ENCODE results near the gene ARHGAP29. TPM values are rescaled to one million over a fixed set of nuclear protein-coding genes. Genes with fewer than 3 reads are reported as not detected.
A peak's percentile ranks its signal among the peaks of the same experiment; 100 is the strongest.

Gene ARHGAP29
- polyA plus RNA-seq, 3 donors: 0.69 to 0.98 (median 0.81) TPM

- 93% methylated on average over 2 of the region's 5 CpGs for WGBS (ENCODE audit: insufficient coverage)
- no peak for TF ChIP-seq CTCF (IDR thresholded peaks at IDR 0.05)
- Histone ChIP-seq H3K9ac (ENCODE audit: insufficient read depth, low read length, poor library complexity, severe bottlenecking) (no peak overlapping the region), H3K27ac (ENCODE audit: low read depth in 1 of 2, low read length in 2 of 2) (no peak overlapping the region), H3K36me3 (replicated peaks in 1 of 2; ENCODE audit: control insufficient read depth in 1 of 2, insufficient read depth in 2 of 2, low read length in 2 of 2) (no peaks in the 10 kb centered on the region), H3K27me3 (ENCODE audit: control insufficient read depth in 2 of 2, insufficient read depth in 2 of 2, low read length in 2 of 2) (peaks cover 73 to 86% of the 10 kb centered on the region in 2 donors), H2AFZ (ENCODE audit: insufficient read depth, low read depth, low read length, poor library complexity, severe bottlenecking) (no peak overlapping the region), H3K9me3 (replicated peaks in 1 of 2; ENCODE audit: control insufficient read depth in 1 of 2, insufficient read depth in 1 of 2, low read length in 2 of 2) (peaks cover 3 to 43% of the 10 kb centered on the region in 2 donors), H4K20me1 (ENCODE audit: insufficient read depth, low read length) (no peaks in the 10 kb centered on the region), H3K4me2 (replicated peaks; ENCODE audit: extremely low read depth, low read length, poor library complexity, severe bottlenecking) (no peak overlapping the region), H3K79me2 (ENCODE audit: insufficient read depth, low read length) (no peaks in the 10 kb centered on the region), H3K4me1 (ENCODE audit: control insufficient read depth in 1 of 2, insufficient read depth in 2 of 2, low read length in 2 of 2) (peaks cover 4 to 15% of the 10 kb centered on the region in 2 donors), H3K4me3 (replicated peaks in 1 of 3; ENCODE audit: low read depth in 2 of 3, low read length in 3 of 3) (no peak overlapping the region)
- peaks cover 71 to 88% (median 76%) of the 10 kb centered on the region in 3 donors for H3K27me3 Mint-ChIP-seq (ENCODE audit: low read depth in 3 of 3)
- no peak for DNase-seq
- peaks cover 4 to 13% of the 10 kb centered on the region in 2 donors for H3K36me3 Mint-ChIP-seq
- H3K27ac Mint-ChIP-seq: no peak overlapping the region
- peaks cover 11% of the 10 kb centered on the region for H3K4me1 Mint-ChIP-seq
- intact Hi-C loops (cut with micrococcal nuclease): no loop called here
- H3K9me3 Mint-ChIP-seq: peaks cover 9 to 29% (median 25%) of the 10 kb centered on the region in 7 donors
- H3K4me3 Mint-ChIP-seq: peak overlapping the region in 1 of 2 donors; percentile 69
Observed at GRCh38 chr1:94245747-94246438, 8.5 kb upstream of the ARHGAP29 start.

- peaks cover 4 to 15% of the 10 kb centered on the region in 2 donors for H3K4me1 ChIP-seq (ENCODE audit: control insufficient read depth in 1 of 2, insufficient read depth in 2 of 2, low read length in 2 of 2)
- H3K27ac ChIP-seq (ENCODE audit: low read depth in 1 of 2, low read length in 2 of 2): no peak overlapping the region
- peaks cover 3 to 43% of the 10 kb centered on the region in 2 donors for H3K9me3 ChIP-seq (replicated peaks in 1 of 2; ENCODE audit: control insufficient read depth in 1 of 2, insufficient read depth in 1 of 2, low read length in 2 of 2)
- no peaks in the 10 kb centered on the region for H3K79me2 ChIP-seq (ENCODE audit: insufficient read depth, low read length)
- H3K4me3 Mint-ChIP-seq: peak overlapping the region in 1 of 2 donors; percentile 59
- H3K36me3 Mint-ChIP-seq: peaks cover 4 to 13% of the 10 kb centered on the region in 2 donors
- H3K27me3 ChIP-seq (ENCODE audit: control insufficient read depth in 2 of 2, insufficient read depth in 2 of 2, low read length in 2 of 2): peaks cover 79 to 89% of the 10 kb centered on the region in 2 donors
- intact Hi-C loops (cut with micrococcal nuclease): no loop called here
- no peaks in the 10 kb centered on the region for H3K36me3 ChIP-seq (replicated peaks in 1 of 2; ENCODE audit: control insufficient read depth in 1 of 2, insufficient read depth in 2 of 2, low read length in 2 of 2)
- H2AFZ ChIP-seq (ENCODE audit: insufficient read depth, low read depth, low read length, poor library complexity, severe bottlenecking): no peak overlapping the region
- H3K4me2 ChIP-seq (replicated peaks; ENCODE audit: extremely low read depth, low read length, poor library complexity, severe bottlenecking): no peak overlapping the region
- peaks cover 73 to 92% (median 80%) of the 10 kb centered on the region in 3 donors for H3K27me3 Mint-ChIP-seq (ENCODE audit: low read depth in 3 of 3)
- no peaks in the 10 kb centered on the region for H4K20me1 ChIP-seq (ENCODE audit: insufficient read depth, low read length)
- no peak for TF ChIP-seq CTCF (IDR thresholded peaks at IDR 0.05)
- H3K4me1 Mint-ChIP-seq: peaks cover 11% of the 10 kb centered on the region
- H3K9me3 Mint-ChIP-seq: peaks cover 9 to 29% (median 25%) of the 10 kb centered on the region in 7 donors
- no peak for DNase-seq
- H3K4me3 ChIP-seq (replicated peaks in 1 of 3; ENCODE audit: low read depth in 2 of 3, low read length in 3 of 3): no peak overlapping the region
- no peak overlapping the region for H3K9ac ChIP-seq (ENCODE audit: insufficient read depth, low read length, poor library complexity, severe bottlenecking)
- no peak overlapping the region for H3K27ac Mint-ChIP-seq
Observed at GRCh38 chr1:94244816-94245215, 7.4 kb upstream of the ARHGAP29 start.

Measured in CD14-positive monocyte (primary cell).